OCI-LY7 (cell line): ENCODE measurements around the gene TEX50.
"Not testable (repeated sequence)": the region's sequence is repeated elsewhere in the genome, so short reads cannot be mapped to it uniquely, and the experiment has no call there.

Source experiments
- CTCF ChIP-seq: fragments of 200-600 bp; sonication (generic); conservative IDR thresholded peaks from 2 replicates; pipeline ENCODE4 v1.5.1; 2014; ENCODE audit warnings: mild to moderate bottlenecking, antibody characterized with exemption, low read length, moderate library complexity, mixed read lengths
- EZH2phosphoT487 ChIP-seq: fragments of 200-600 bp; sonication (generic); IDR thresholded peaks from 2 replicates; pipeline ENCODE4 v1.6.1; 2018; ENCODE audit warnings: low read depth, borderline replicate concordance, mild to moderate bottlenecking, mixed run types, antibody characterized with exemption, low read length, moderate library complexity, mixed read lengths

- TF ChIP-seq CTCF, EZH2phosphoT487: not testable (repeated sequence)
These were observed 50.0 kb downstream of the TEX50 start for GRCh38 chr1:173685121-173685520.
